ENCODE data around the gene S100A12. TPM values are rescaled to one million over a fixed set of nuclear protein-coding genes. Genes with fewer than 3 reads are reported as not detected.

S100A12 gene
- polyA plus RNA-seq, 3 donors: 1,275 to 2,834 (median 2,543) TPM

GRCh38 chr1:153392822-153393221, 17.4 kb upstream of the S100A12 start:
- H3K27ac ChIP-seq (ENCODE audit: low read depth in 1 of 2, low read length in 2 of 2): peak overlapping the region in 1 of 2 donors; percentile 87
- Mint-ChIP-seq H3K27ac (peak overlapping the region in 5 of 7 donors; percentile 3 to 99 (median 44)), H3K27me3 (ENCODE audit: low read depth in 3 of 3) (peaks cover 1 to 4% (median 2%) of the 10 kb centered on the region in 3 donors), H3K4me1 (peaks cover 90% of the 10 kb centered on the region), H3K36me3 (peaks cover 6 to 19% of the 10 kb centered on the region in 2 donors), H3K4me3 (no peak overlapping the region), H3K9me3 (peaks cover 0 to 2% (median 0%) of the 10 kb centered on the region in 7 donors)
- no peak overlapping the region for H2AFZ ChIP-seq (ENCODE audit: insufficient read depth, low read depth, low read length, poor library complexity, severe bottlenecking)
- peaks cover 10% of the 10 kb centered on the region for H4K20me1 ChIP-seq (ENCODE audit: insufficient read depth, low read length)
- TF ChIP-seq, protein P1, sequence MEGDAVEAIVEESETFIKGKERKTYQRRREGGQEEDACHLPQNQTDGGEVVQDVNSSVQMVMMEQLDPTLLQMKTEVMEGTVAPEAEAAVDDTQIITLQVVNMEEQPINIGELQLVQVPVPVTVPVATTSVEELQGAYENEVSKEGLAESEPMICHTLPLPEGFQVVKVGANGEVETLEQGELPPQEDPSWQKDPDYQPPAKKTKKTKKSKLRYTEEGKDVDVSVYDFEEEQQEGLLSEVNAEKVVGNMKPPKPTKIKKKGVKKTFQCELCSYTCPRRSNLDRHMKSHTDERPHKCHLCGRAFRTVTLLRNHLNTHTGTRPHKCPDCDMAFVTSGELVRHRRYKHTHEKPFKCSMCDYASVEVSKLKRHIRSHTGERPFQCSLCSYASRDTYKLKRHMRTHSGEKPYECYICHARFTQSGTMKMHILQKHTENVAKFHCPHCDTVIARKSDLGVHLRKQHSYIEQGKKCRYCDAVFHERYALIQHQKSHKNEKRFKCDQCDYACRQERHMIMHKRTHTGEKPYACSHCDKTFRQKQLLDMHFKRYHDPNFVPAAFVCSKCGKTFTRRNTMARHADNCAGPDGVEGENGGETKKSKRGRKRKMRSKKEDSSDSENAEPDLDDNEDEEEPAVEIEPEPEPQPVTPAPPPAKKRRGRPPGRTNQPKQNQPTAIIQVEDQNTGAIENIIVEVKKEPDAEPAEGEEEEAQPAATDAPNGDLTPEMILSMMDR (IDR thresholded peaks at IDR 0.05): no peak
- H3K9ac ChIP-seq (ENCODE audit: insufficient read depth, low read length, poor library complexity, severe bottlenecking): no peak overlapping the region
- peak overlapping the region; percentile 82 for H3K4me2 ChIP-seq (replicated peaks; ENCODE audit: extremely low read depth, low read length, poor library complexity, severe bottlenecking)
- DNase-seq: peak in 2 of 3 donors; percentile 46 to 48
- H3K4me3 ChIP-seq (replicated peaks in 1 of 3; ENCODE audit: low read depth in 2 of 3, low read length in 3 of 3): peak overlapping the region in 1 of 3 experiments; percentile 89
- no peaks in the 10 kb centered on the region for H3K27me3 ChIP-seq (ENCODE audit: control insufficient read depth in 2 of 2, insufficient read depth in 2 of 2, low read length in 2 of 2)
- 100% methylated on average over 1 of the region's 3 CpGs for WGBS (ENCODE audit: insufficient coverage)
- H3K9me3 ChIP-seq (replicated peaks in 1 of 2; ENCODE audit: control insufficient read depth in 1 of 2, insufficient read depth in 1 of 2, low read length in 2 of 2): no peaks in the 10 kb centered on the region
- peaks cover 70 to 94% of the 10 kb centered on the region in 2 donors for H3K4me1 ChIP-seq (ENCODE audit: control insufficient read depth in 1 of 2, insufficient read depth in 2 of 2, low read length in 2 of 2)
- H3K79me2 ChIP-seq (ENCODE audit: insufficient read depth, low read length): peaks cover 43% of the 10 kb centered on the region
- intact Hi-C loops (cut with micrococcal nuclease): no loop called here
- no peaks in the 10 kb centered on the region for H3K36me3 ChIP-seq (replicated peaks in 1 of 2; ENCODE audit: control insufficient read depth in 1 of 2, insufficient read depth in 2 of 2, low read length in 2 of 2)

GRCh38 chr1:153392258-153392657, 16.8 kb upstream of the S100A12 start:
- Mint-ChIP-seq H3K4me3 (peak overlapping the region in 1 of 2 donors; percentile 53), H3K27me3 (ENCODE audit: low read depth in 3 of 3) (peaks cover 1 to 3% (median 2%) of the 10 kb centered on the region in 3 donors), H3K4me1 (peaks cover 90% of the 10 kb centered on the region), H3K27ac (peak overlapping the region in 6 of 7 donors; percentile 26 to 100 (median 98)), H3K9me3 (peaks cover 0 to 2% (median 0%) of the 10 kb centered on the region in 7 donors), H3K36me3 (peaks cover 6 to 19% of the 10 kb centered on the region in 2 donors)
- no peak overlapping the region for H2AFZ ChIP-seq (ENCODE audit: insufficient read depth, low read depth, low read length, poor library complexity, severe bottlenecking)
- peaks cover 10% of the 10 kb centered on the region for H4K20me1 ChIP-seq (ENCODE audit: insufficient read depth, low read length)
- TF ChIP-seq, protein P1 (IDR thresholded peaks at IDR 0.05): no peak
- no peaks in the 10 kb centered on the region for H3K36me3 ChIP-seq (replicated peaks in 1 of 2; ENCODE audit: control insufficient read depth in 1 of 2, insufficient read depth in 2 of 2, low read length in 2 of 2)
- H3K27ac ChIP-seq (ENCODE audit: low read depth in 1 of 2, low read length in 2 of 2): peak overlapping the region in 1 of 2 donors; percentile 87
- H3K27me3 ChIP-seq (ENCODE audit: control insufficient read depth in 2 of 2, insufficient read depth in 2 of 2, low read length in 2 of 2): no peaks in the 10 kb centered on the region
- H3K4me3 ChIP-seq (replicated peaks in 1 of 3; ENCODE audit: low read depth in 2 of 3, low read length in 3 of 3): peak overlapping the region in 1 of 3 experiments; percentile 89
- peaks cover 43% of the 10 kb centered on the region for H3K79me2 ChIP-seq (ENCODE audit: insufficient read depth, low read length)
- H3K4me2 ChIP-seq (replicated peaks; ENCODE audit: extremely low read depth, low read length, poor library complexity, severe bottlenecking): peak overlapping the region; percentile 82
- intact Hi-C loops (cut with micrococcal nuclease): no loop called here
- WGBS (ENCODE audit: insufficient coverage): no CpG with 5 or more reads among the region's 3 CpGs
- no peak overlapping the region for H3K9ac ChIP-seq (ENCODE audit: insufficient read depth, low read length, poor library complexity, severe bottlenecking)
- DNase-seq: no peak
- H3K9me3 ChIP-seq (replicated peaks in 1 of 2; ENCODE audit: control insufficient read depth in 1 of 2, insufficient read depth in 1 of 2, low read length in 2 of 2): no peaks in the 10 kb centered on the region
- peaks cover 70 to 94% of the 10 kb centered on the region in 2 donors for H3K4me1 ChIP-seq (ENCODE audit: control insufficient read depth in 1 of 2, insufficient read depth in 2 of 2, low read length in 2 of 2)
